GM12878 (cell line): ENCODE measurements around the gene LSAMP. TPM values are rescaled to one million over a fixed set of nuclear protein-coding genes. Genes with fewer than 3 reads are reported as not detected.

Experiments used
- ATAC-seq: fragments of 200-7000 bp; cut with Tn5 transposase; 3 replicates; pipeline ENCODE4 v1.9.1; 2020; ENCODE audit warnings: mild to moderate bottlenecking, moderate library complexity
- BruUV-seq: library from RNA; stranded (reverse); fragments of 400-500 nt; replicated peaks from 2 replicates; lab custom pipeline; 2021; lab: Mats Ljungman, UMichigan
- CTCF ChIA-PET: fragments of 300-600 bp; sonication (Branson Sonifier 250); formaldehyde crosslinking; extraction: SDS; loops from one replicate; lab custom pipeline; 2021; ENCODE audit warnings: inconsistent platforms; lab: Yijun Ruan, JAX
- POLR2A ChIA-PET: fragments of 350-600 bp; formaldehyde crosslinking; extraction: SDS; loops from one replicate; lab custom pipeline; 2021; ENCODE audit warnings: inconsistent platforms; lab: Charles Lee
- RAD21 ChIA-PET: fragments of 300-600 bp; sonication (Branson Sonifier 250); formaldehyde crosslinking; loops from one replicate; lab custom pipeline; 2023; ENCODE audit warnings: antibody characterized with exemption; ENCODE audit not compliant: unreplicated experiment; lab: Charles Lee
- SMC1A ChIA-PET: fragments of 300-600 bp; sonication (Branson Sonifier 250); formaldehyde crosslinking; loops from one replicate; lab custom pipeline; 2023; ENCODE audit not compliant: unreplicated experiment, uncharacterized antibody; lab: Charles Lee
- DNase-seq: peaks from one replicate; pipeline ENCODE4 v3.0.0-alpha.2; 2011; ENCODE audit warnings: low read depth, low spot score
- FAIRE-seq: peaks from 3 replicates; lab custom pipeline; 2011; peaks lifted over from hg19 to GRCh38; lab: Jason Lieb, UNC
- H2AFZ ChIP-seq: 2 replicates; pipeline ENCODE4 v1.6.0; 2011; ENCODE audit warnings: low read depth, low read length, control low read depth; ENCODE audit not compliant: control insufficient read depth
- H3K27ac ChIP-seq: 2 replicates; pipeline ENCODE4 v1.5.1; 2011; ENCODE audit warnings: control low read depth; ENCODE audit not compliant: control insufficient read depth, insufficient read depth
- H3K27me3 ChIP-seq, 2 experiments: replicated peaks in 1 of 2; 2 replicates each; pipeline versions ENCODE4 v1.6.0 to v1.6.1; 2011; ENCODE audit warnings: low read length in 1 of 2; ENCODE audit not compliant: control insufficient read depth in 2 of 2, insufficient read depth in 2 of 2
- H3K36me3 ChIP-seq, 2 experiments: 2 replicates each; pipeline ENCODE4 v1.5.1; 2011; ENCODE audit warnings: low read length in 1 of 2; ENCODE audit not compliant: control insufficient read depth in 2 of 2, insufficient read depth in 2 of 2
- H3K4me1 ChIP-seq: 2 replicates; pipeline ENCODE4 v1.6.1; 2011; ENCODE audit warnings: mild to moderate bottlenecking, low read length, moderate library complexity, mixed read lengths; ENCODE audit not compliant: control insufficient read depth, insufficient read depth
- H3K4me2 ChIP-seq: 2 replicates; pipeline ENCODE4 v1.6.0; 2011; ENCODE audit warnings: control low read depth; ENCODE audit not compliant: control insufficient read depth, insufficient read depth
- H3K4me3 ChIP-seq: fragments of 200-600 bp; sonication (generic); 2 replicates; pipeline ENCODE4 v1.5.1; 2016
- H3K79me2 ChIP-seq: 2 replicates; pipeline ENCODE4 v1.6.0; 2011; ENCODE audit warnings: low read length; ENCODE audit not compliant: control insufficient read depth, insufficient read depth
- H3K9ac ChIP-seq: 2 replicates; pipeline ENCODE4 v1.8.0; 2011; ENCODE audit warnings: low read length, control low read depth, mixed read lengths; ENCODE audit not compliant: control insufficient read depth, insufficient read depth
- H3K9me3 ChIP-seq: replicated peaks from 3 replicates; pipeline ENCODE4 v1.5.1; 2011; ENCODE audit warnings: mild to moderate bottlenecking, low read length; ENCODE audit not compliant: control insufficient read depth, insufficient read depth
- H4K20me1 ChIP-seq: 2 replicates; pipeline ENCODE4 v1.6.0; 2011; ENCODE audit not compliant: control insufficient read depth, insufficient read depth
- BMI1 ChIP-seq: fragments of 450-650 bp; IDR thresholded peaks from 2 replicates; pipeline ENCODE4 v1.6.1; 2016; ENCODE audit warnings: mild to moderate bottlenecking, moderate library complexity, borderline replicate concordance
- E2F8 ChIP-seq: fragments of 450-650 bp; IDR thresholded peaks from 2 replicates; pipeline ENCODE4 v1.6.1; 2018; ENCODE audit warnings: mild to moderate bottlenecking, low read depth, moderate library complexity; ENCODE audit not compliant: partially characterized antibody
- IKZF1 ChIP-seq: fragments of 450-650 bp; conservative IDR thresholded peaks from 2 replicates; pipeline ENCODE4 v1.6.1; 2017; ENCODE audit warnings: antibody characterized with exemption, mild to moderate bottlenecking
- JUND ChIP-seq: IDR thresholded peaks from 2 replicates; pipeline ENCODE4 v1.6.1; 2012; ENCODE audit warnings: low read depth, mild to moderate bottlenecking, low read length, improper control_type of control experiment, moderate library complexity
- KAT2A ChIP-seq: conservative IDR thresholded peaks from 2 replicates; pipeline ENCODE4 v1.6.1; 2011; ENCODE audit warnings: low read depth, low read length; ENCODE audit not compliant: control insufficient read depth
- KLF5 ChIP-seq: fragments of 450-650 bp; IDR thresholded peaks from 2 replicates; pipeline ENCODE4 v1.6.1; 2014; ENCODE audit warnings: mild to moderate bottlenecking; ENCODE audit not compliant: partially characterized antibody
- RELB ChIP-seq: fragments of 450-650 bp; IDR thresholded peaks from 2 replicates; pipeline ENCODE4 v1.6.1; 2017; ENCODE audit warnings: low read depth, mild to moderate bottlenecking, moderate library complexity
- STAT1 ChIP-seq: fragments of 450-650 bp; conservative IDR thresholded peaks from 2 replicates; pipeline ENCODE4 v1.6.1; 2014; ENCODE audit warnings: antibody characterized with exemption, mild to moderate bottlenecking
- TBL1XR1 ChIP-seq: IDR thresholded peaks from 2 replicates; pipeline ENCODE4 v1.6.1; 2012; ENCODE audit warnings: low read depth, low read length, improper control_type of control experiment
- ZNF592 ChIP-seq: fragments of 450-650 bp; IDR thresholded peaks from 2 replicates; pipeline ENCODE4 v1.6.1; 2017; ENCODE audit warnings: mild to moderate bottlenecking, moderate library complexity
- WGBS: methylation state at CpG from one replicate; pipeline ENCODE4 v1.1.6; 2016; ENCODE audit warnings: low lambda C conversion rate; ENCODE audit not compliant: insufficient replicate concordance, insufficient coverage; ENCODE audit errors: missing lambda C conversion rate; 5-methylcytosine and 5-hydroxymethylcytosine counted together
- in situ Hi-C: fragments of 300-500 bp; cut with MboI; formaldehyde crosslinking; loops from 9 replicates; pipeline ENCODE4 v1.14.3; 2018; ENCODE audit warnings: mixed read lengths
- intact Hi-C: fragments of 100-400 bp; cut with micrococcal nuclease; formaldehyde crosslinking; loops from one replicate; pipeline ENCODE4 v1.14.2; 2022; ENCODE audit not compliant: unreplicated experiment
- polyA plus RNA-seq, 11 experiments: library from polyadenylated mRNA; depleted of rRNA in 4 of 11; unstranded in 6 of 11; stranded (reverse) in 5 of 11; fragments of >200 nt; fragmentation: Nextera tagmentation in 4 of 11; fragmentation: Illumina TruSeq in 1 of 11; extraction: Ambion mirVana in 4 of 11; extraction: Trizol in 1 of 11; gene quantifications; 1 replicate in 1 of 11; 2 replicates in 10 of 11; pipeline versions ENCODE4 v1.2.1 to v1.2.3, GENCODE V29; 2011 to 2016; ENCODE audit warnings: inconsistent platforms in 2 of 11, missing spikeins in 2 of 11, low read depth in 1 of 11
- total RNA-seq, 4 experiments: library from RNA; depleted of rRNA in 3 of 4; stranded (reverse); fragments of >200 nt in 3 of 4; fragmentation: Illumina TruSeq in 1 of 4; extraction: Trizol in 1 of 4; gene quantifications; 2 replicates each; pipeline versions ENCODE4 v1.2.1 to v1.2.3, GENCODE V29; 2013 to 2021

LSAMP gene
- total and polyA plus RNA-seq, 10 of the 15 experiments (the other 5 are each of a cell fraction or from before 2014, with no cell fraction given): 2.0 to 12.7 (median 6.5) TPM

- no peak overlapping the region for H3K4me3 ChIP-seq
- ATAC-seq (no peak), DNase-seq (no peak)
- no peaks in the 10 kb centered on the region for H3K9me3 ChIP-seq
- H3K27me3 ChIP-seq: peaks cover 2 to 3% of the 10 kb centered on the region in 2 experiments; a peak in 1 of 4 replicates
- 50% methylated on average over 4 of the region's 4 CpGs for WGBS
- no peaks in the 10 kb centered on the region; the same call in 1 of the 2 replicates for H3K4me1 ChIP-seq
- TF ChIP-seq BMI1: no peak
- no peak for TF ChIP-seq IKZF1
- no peak for TF ChIP-seq STAT1
- TF ChIP-seq JUND: no peak
- no peak for TF ChIP-seq ZNF592
- no peak for TF ChIP-seq KLF5
- TF ChIP-seq RELB: no peak
- no peak for TF ChIP-seq KAT2A
- no peak for TF ChIP-seq E2F8
- TF ChIP-seq TBL1XR1: no peak
- TF ChIP-seq, all 136 proteins: peak for 0
- Histone ChIP-seq H3K27ac (no peak overlapping the region), H4K20me1 (no peaks in the 10 kb centered on the region), H3K79me2 (no peaks in the 10 kb centered on the region), H3K36me3 (no peaks in the 10 kb centered on the region), H3K9ac (no peak overlapping the region), H2AFZ (no peak overlapping the region), H3K4me2 (no peak overlapping the region)
- intact Hi-C loops: no loop called here
- BruUV-seq: no TSS peak
- in situ Hi-C loops: loop anchor here (10.0 kb wide), 1 partner anchor 561 kb away; no protein-coding TSS in a partner anchor
- no peak for FAIRE-seq
- ChIA-PET CTCF (interaction anchor here (0.6 to 4.8 kb wide), 9 partner anchors 13 to 694 kb away, joined by 3 to 25 read pairs (median 4); no protein-coding TSS in a partner anchor), RAD21 (interaction anchor here (1.1 kb wide), 1 partner anchor 694 kb away, joined by 3 read pairs; no protein-coding TSS in a partner anchor), SMC1A (interaction anchor here (0.7 to 2.7 kb wide), 4 partner anchors 9 to 695 kb away, joined by 3 to 12 read pairs (median 5); no protein-coding TSS in a partner anchor), POLR2A (no interaction called here)
These were observed 659.5 kb downstream of the LSAMP start for GRCh38 chr3:115785782-115786181.
